H9 (cell line): Measurements from ENCODE around the gene DIMT1. TPM values are rescaled to one million over a fixed set of nuclear protein-coding genes. Genes with fewer than 3 reads are reported as not detected.
A peak's percentile ranks its signal among the peaks of the same experiment; 100 is the strongest.

Source experiments
- DNase-seq: peaks from one replicate; pipeline ENCODE4 v3.0.0-alpha.2; 2017
- H2AFZ ChIP-seq: one replicate; pipeline ENCODE4 v1.6.1; 2013; ENCODE audit warnings: mild to moderate bottlenecking, low read length, control low read depth, moderate library complexity
- H2AK5ac ChIP-seq: 2 replicates; pipeline ENCODE4 v1.6.1; 2013; ENCODE audit warnings: low read length, control low read depth, mixed read lengths; ENCODE audit not compliant: insufficient read length
- H2BK120ac ChIP-seq: one replicate; pipeline ENCODE4 v1.6.1; 2013; ENCODE audit warnings: low read depth, mild to moderate bottlenecking, low read length, control low read depth, inconsistent platforms; ENCODE audit not compliant: poor library complexity, severe bottlenecking
- H2BK12ac ChIP-seq: 2 replicates; pipeline ENCODE4 v1.6.1; 2013; ENCODE audit warnings: low read length, control low read depth, mixed read lengths, low read depth; ENCODE audit not compliant: insufficient read length
- H2BK15ac ChIP-seq: 2 replicates; pipeline ENCODE4 v1.6.1; 2013; ENCODE audit warnings: low read depth, low read length, control low read depth
- H2BK20ac ChIP-seq: one replicate; pipeline ENCODE4 v1.6.1; 2013; ENCODE audit warnings: low read depth, mild to moderate bottlenecking, low read length, control low read depth, inconsistent platforms; ENCODE audit not compliant: poor library complexity, severe bottlenecking
- H2BK5ac ChIP-seq: 2 replicates; pipeline ENCODE4 v1.6.1; 2013; ENCODE audit warnings: low read length, control low read depth, mixed read lengths; ENCODE audit not compliant: insufficient read length
- H3K14ac ChIP-seq: 2 replicates; pipeline ENCODE4 v1.6.1; 2013; ENCODE audit warnings: low read length, control low read depth; ENCODE audit not compliant: insufficient read depth
- H3K18ac ChIP-seq: 2 replicates; pipeline ENCODE4 v1.6.1; 2013; ENCODE audit warnings: low read depth, mild to moderate bottlenecking, mixed read lengths, low read length, control low read depth; ENCODE audit not compliant: insufficient read length
- H3K23ac ChIP-seq: 2 replicates; pipeline ENCODE4 v1.6.1; 2013; ENCODE audit warnings: low read length, control low read depth, mixed read lengths, low read depth; ENCODE audit not compliant: insufficient read length
- H3K23me2 ChIP-seq: 2 replicates; pipeline ENCODE4 v1.6.1; 2013; ENCODE audit warnings: low read depth, mild to moderate bottlenecking, mixed read lengths, low read length, control low read depth; ENCODE audit not compliant: insufficient read length, poor library complexity, severe bottlenecking
- H3K27ac ChIP-seq: 2 replicates; pipeline ENCODE4 v1.5.1; 2013; ENCODE audit warnings: low read length, control low read depth, mixed read lengths, low read depth; ENCODE audit not compliant: insufficient read length
- H3K27me3 ChIP-seq: 2 replicates; pipeline ENCODE4 v1.6.1; 2013; ENCODE audit warnings: low read length, control low read depth, inconsistent platforms; ENCODE audit not compliant: insufficient read depth
- H3K4ac ChIP-seq: 2 replicates; pipeline ENCODE4 v1.6.1; 2013; ENCODE audit warnings: low read depth, mild to moderate bottlenecking, control low read depth, inconsistent platforms, low read length, moderate library complexity
- H3K4me1 ChIP-seq: 2 replicates; pipeline ENCODE4 v1.6.1; 2013; ENCODE audit warnings: low read length, control low read depth, inconsistent platforms; ENCODE audit not compliant: insufficient read depth
- H3K4me2 ChIP-seq: 2 replicates; pipeline ENCODE4 v1.6.1; 2013; ENCODE audit warnings: low read length, control low read depth, mixed read lengths; ENCODE audit not compliant: insufficient read length, insufficient read depth
- H3K56ac ChIP-seq: 2 replicates; pipeline ENCODE4 v1.6.1; 2013; ENCODE audit warnings: low read depth, mild to moderate bottlenecking, mixed read lengths, low read length, control low read depth; ENCODE audit not compliant: insufficient read length
- H3K79me1 ChIP-seq: 2 replicates; pipeline ENCODE4 v1.6.1; 2013; ENCODE audit warnings: low read depth, mild to moderate bottlenecking, moderate library complexity, low read length, control low read depth, inconsistent platforms; ENCODE audit not compliant: insufficient read depth, poor library complexity, severe bottlenecking
- H3K79me2 ChIP-seq: 2 replicates; pipeline ENCODE4 v1.6.1; 2013; ENCODE audit warnings: low read length, control low read depth, inconsistent platforms; ENCODE audit not compliant: insufficient read depth
- H3K9ac ChIP-seq: 2 replicates; pipeline ENCODE4 v1.6.1; 2013; ENCODE audit warnings: low read length, control low read depth, mixed read lengths; ENCODE audit not compliant: insufficient read length; ENCODE audit errors: extremely low read depth
- H3K9me3 ChIP-seq: one replicate; pipeline ENCODE4 v1.6.1; 2013; ENCODE audit warnings: low read depth, low read length, inconsistent platforms; ENCODE audit not compliant: control insufficient read depth
- H3T11ph ChIP-seq: one replicate; pipeline ENCODE4 v1.6.1; 2013; ENCODE audit warnings: mild to moderate bottlenecking, low read length, control low read depth, inconsistent platforms
- H4K20me1 ChIP-seq: one replicate; pipeline ENCODE4 v1.6.1; 2013; ENCODE audit not compliant: control insufficient read depth, insufficient read length, insufficient read depth
- H4K5ac ChIP-seq: 2 replicates; pipeline ENCODE4 v1.6.1; 2013; ENCODE audit warnings: low read depth, mild to moderate bottlenecking, mixed read lengths, low read length, control low read depth; ENCODE audit not compliant: insufficient read length
- H4K8ac ChIP-seq: replicated peaks from 2 replicates; pipeline ENCODE4 v1.6.1; 2013; ENCODE audit warnings: low read length, control low read depth, mixed read lengths, low read depth; ENCODE audit not compliant: insufficient read length
- H4K91ac ChIP-seq: 2 replicates; pipeline ENCODE4 v1.6.1; 2013; ENCODE audit warnings: low read depth, mild to moderate bottlenecking, moderate library complexity, mixed read lengths, low read length, control low read depth; ENCODE audit not compliant: insufficient read length
- H3K27ac Mint-ChIP-seq, 3 experiments: 2 replicates in 2 of 3; 3 replicates in 1 of 3; pipeline ENCODE4 v1.8.0; 2020 to 2021; ENCODE audit warnings: mixed read lengths in 3 of 3, mild to moderate bottlenecking in 1 of 3, moderate library complexity in 1 of 3
- H3K27me3 Mint-ChIP-seq: 2 replicates; pipeline ENCODE4 v1.8.0; 2021; ENCODE audit warnings: low read depth, mild to moderate bottlenecking, moderate library complexity, mixed read lengths
- H3K36me3 Mint-ChIP-seq, 3 experiments: 2 replicates in 2 of 3; 3 replicates in 1 of 3; pipeline ENCODE4 v1.8.0; 2020 to 2021; ENCODE audit warnings: low read depth in 3 of 3, mixed read lengths in 3 of 3; ENCODE audit not compliant: insufficient read depth in 1 of 3
- H3K4me1 Mint-ChIP-seq, 2 experiments: 2 replicates each; pipeline ENCODE4 v1.8.0; 2020; ENCODE audit warnings: mixed read lengths in 2 of 2
- H3K4me3 Mint-ChIP-seq, 2 experiments: 2 replicates in 1 of 2; 3 replicates in 1 of 2; pipeline ENCODE4 v1.8.0; 2020 to 2021; ENCODE audit warnings: mild to moderate bottlenecking in 2 of 2, mixed read lengths in 2 of 2, moderate library complexity in 1 of 2
- H3K9me3 Mint-ChIP-seq, 2 experiments: 2 replicates in 1 of 2; 3 replicates in 1 of 2; pipeline ENCODE4 v1.8.0; 2020; ENCODE audit warnings: mild to moderate bottlenecking in 2 of 2, mixed read lengths in 2 of 2, moderate library complexity in 1 of 2
- CTCF ChIP-seq: fragments of 200-600 bp; sonication (generic); conservative IDR thresholded peaks from 3 replicates; pipeline ENCODE4 v1.8.0; 2021; ENCODE audit warnings: antibody characterized with exemption, mild to moderate bottlenecking
- WGBS: extraction: QIAGEN DNeasy Blood & Tissue Kit; methylation state at CpG from one replicate; pipeline ENCODE4 v1.1.7; 2013; ENCODE audit warnings: missing lambda C conversion rate, low lambda C conversion rate, mixed read lengths; ENCODE audit not compliant: insufficient read length; ENCODE audit errors: extremely low coverage; 5-methylcytosine and 5-hydroxymethylcytosine counted together
- total RNA-seq: library from RNA; stranded (reverse); gene quantifications from 2 replicates; pipeline ENCODE4 v1.2.1, GENCODE V29; 2021

The DIMT1 gene
- total RNA-seq, 1 experiment from 2014 or later: 36.0 TPM

- no peak overlapping the region for H3K27ac ChIP-seq
Observed at GRCh38 chr5:62395210-62395950, 8.3 kb downstream of the DIMT1 start.

More at GRCh38 chr5:62395210-62395950, 8.3 kb downstream of the DIMT1 start:
- no CpG with 5 or more reads among the region's 5 CpGs for WGBS
- TF ChIP-seq CTCF: no peak
- Histone ChIP-seq H2BK20ac (no peak overlapping the region), H4K8ac (no peak overlapping the region), H3K79me2 (no peaks in the 10 kb centered on the region), H3K23me2 (no peaks in the 10 kb centered on the region), H4K20me1 (no peaks in the 10 kb centered on the region), H3K27me3 (no peaks in the 10 kb centered on the region), H2BK15ac (no peak overlapping the region), H2AFZ (no peak overlapping the region), H3K9me3 (no peaks in the 10 kb centered on the region), H3K4me2 (no peak overlapping the region), H3K56ac (no peak overlapping the region), H3K4me1 (no peaks in the 10 kb centered on the region), H3K4ac (no peak overlapping the region), H3K23ac (no peak overlapping the region), H3K18ac (no peak overlapping the region), H3K14ac (no peak overlapping the region), H2BK12ac (no peak overlapping the region), H4K5ac (no peak overlapping the region), H2BK120ac (no peak overlapping the region), H3K9ac (no peak overlapping the region), H3K79me1 (no peaks in the 10 kb centered on the region), H2BK5ac (no peak overlapping the region), H3T11ph (no peak overlapping the region), H2AK5ac (no peak overlapping the region), H4K91ac (no peak overlapping the region)
- Mint-ChIP-seq H3K36me3 (peaks cover 9 to 78% (median 45%) of the 10 kb centered on the region in 3 experiments; a peak in 6 of 7 replicates), H3K27ac (peak overlapping the region in 1 of 3 experiments; percentile 44; a peak in 1 of 7 replicates), H3K9me3 (no peaks in the 10 kb centered on the region), H3K4me3 (no peak overlapping the region), H3K27me3 (no peaks in the 10 kb centered on the region), H3K4me1 (no peaks in the 10 kb centered on the region)
- no peak for DNase-seq
